ENCODE data around the gene BLMH.
"Not testable (repeated sequence)": the region's sequence is repeated elsewhere in the genome, so short reads cannot be mapped to it uniquely, and the experiment has no call there.

Gene BLMH

GRCh38 chr17:30203471-30203981 lies 88.2 kb downstream of the BLMH start:
- peak; percentile 25 for TF ChIP-seq CTCF (IDR thresholded peaks at IDR 0.05; ENCODE audit: low read depth, low read length, missing control alignments)
- Histone ChIP-seq H3K27me3 (replicated peaks) (no peaks in the 10 kb centered on the region), H3K4me3 (ENCODE audit: low read depth, low read length) (no peak overlapping the region), H3K27ac (no peak overlapping the region), H3K36me3 (replicated peaks) (no peaks in the 10 kb centered on the region)
- no peak for DNase-seq
- in situ Hi-C loops (cut with HindIII; ENCODE audit: low pct_ligation_motif_present, low sequenced_read_pairs), result no loop called here

- in situ Hi-C loops (cut with HindIII; ENCODE audit: low pct_ligation_motif_present, low sequenced_read_pairs); H3K36me3 ChIP-seq (replicated peaks); H3K4me3 ChIP-seq (ENCODE audit: low read depth, low read length); H3K27ac ChIP-seq; H3K27me3 ChIP-seq (replicated peaks); DNase-seq: not testable (repeated sequence)
Measured at GRCh38 chr17:30200656-30201055, 91.1 kb downstream of the BLMH start.

GRCh38 chr17:30200106-30200505 lies 91.6 kb downstream of the BLMH start:
- in situ Hi-C loops (cut with HindIII; ENCODE audit: low pct_ligation_motif_present, low sequenced_read_pairs), result no loop called here

GRCh38 chr17:30199600-30199999 lies 92.1 kb downstream of the BLMH start:
- Histone ChIP-seq H3K36me3 (replicated peaks) (no peaks in the 10 kb centered on the region), H3K27me3 (replicated peaks) (no peaks in the 10 kb centered on the region), H3K27ac (no peak overlapping the region), H3K4me3 (ENCODE audit: low read depth, low read length) (no peak overlapping the region)
- no peak for DNase-seq
- in situ Hi-C loops (cut with HindIII; ENCODE audit: low pct_ligation_motif_present, low sequenced_read_pairs), result no loop called here
- TF ChIP-seq CTCF (IDR thresholded peaks at IDR 0.05; ENCODE audit: low read depth, low read length, missing control alignments), result no peak

More at GRCh38 chr17:30200106-30200505, 91.6 kb downstream of the BLMH start:
- no peak for DNase-seq
- no peaks in the 10 kb centered on the region for H3K27me3 ChIP-seq (replicated peaks)
- no peaks in the 10 kb centered on the region for H3K36me3 ChIP-seq (replicated peaks)
- no peak overlapping the region for H3K27ac ChIP-seq
- TF ChIP-seq CTCF (IDR thresholded peaks at IDR 0.05; ENCODE audit: low read depth, low read length, missing control alignments), result no peak
- H3K4me3 ChIP-seq (ENCODE audit: low read depth, low read length), result no peak overlapping the region

Measured in brain microvascular endothelial cell (primary cell).